HG02943 (cell line): ENCODE measurements around the gene LKAAEAR1.
"Not testable (repeated sequence)": the region's sequence is repeated elsewhere in the genome, so short reads cannot be mapped to it uniquely, and the experiment has no call there.

ENCODE experiments used
- ATAC-seq: cut with Tn5 transposase; IDR thresholded peaks from one replicate; pipeline ENCODE4 v1.9.1; 2021; ENCODE audit warnings: mild to moderate bottlenecking, low read depth, moderate library complexity; ENCODE audit not compliant: unreplicated experiment

The LKAAEAR1 gene

GRCh38 chr20:64083804-64084684 is at the start of gene LKAAEAR1:
LKAAEAR1 (minus strand) TSS chr20:64084398; CDS start chr20:64084219, 179 bp downstream.
- no peak for ATAC-seq

- no peak for ATAC-seq
Measured at GRCh38 chr20:64131406-64131805, 47.2 kb upstream of the LKAAEAR1 start.

- no peak for ATAC-seq
Measured at GRCh38 chr20:64130876-64131275, 46.7 kb upstream of the LKAAEAR1 start.

- no peak for ATAC-seq
Measured at GRCh38 chr20:64130271-64130670, 46.1 kb upstream of the LKAAEAR1 start.

- no peak for ATAC-seq
Measured at GRCh38 chr20:64129146-64129782, 45.1 kb upstream of the LKAAEAR1 start.

- not testable (repeated sequence) for ATAC-seq
Measured at GRCh38 chr20:64123517-64123916, 39.3 kb upstream of the LKAAEAR1 start.

- ATAC-seq: not testable (repeated sequence)
Measured at GRCh38 chr20:64122927-64123326, 38.7 kb upstream of the LKAAEAR1 start.

- no peak for ATAC-seq
Measured at GRCh38 chr20:64121586-64121985, 37.4 kb upstream of the LKAAEAR1 start.

- no peak for ATAC-seq
Measured at GRCh38 chr20:64119681-64120341, 35.6 kb upstream of the LKAAEAR1 start.

- ATAC-seq: no peak
Measured at GRCh38 chr20:64119301-64119680, 35.1 kb upstream of the LKAAEAR1 start.

- not testable (repeated sequence) for ATAC-seq
Measured at GRCh38 chr20:64117432-64117777, 33.2 kb upstream of the LKAAEAR1 start.

GRCh38 chr20:64116541-64117431 is 32.6 kb upstream of the LKAAEAR1 start:
- no peak for ATAC-seq

GRCh38 chr20:64116016-64116415 is 31.8 kb upstream of the LKAAEAR1 start:
- no peak for ATAC-seq

- ATAC-seq: no peak
Measured at GRCh38 chr20:64115171-64115911, 31.1 kb upstream of the LKAAEAR1 start.

- no peak for ATAC-seq
Measured at GRCh38 chr20:64114356-64114971, 30.3 kb upstream of the LKAAEAR1 start.

GRCh38 chr20:64113796-64114355 is 29.7 kb upstream of the LKAAEAR1 start:
- ATAC-seq: no peak

- no peak for ATAC-seq
Measured at GRCh38 chr20:64113444-64113775, 29.2 kb upstream of the LKAAEAR1 start.

GRCh38 chr20:64112691-64113443 is 28.7 kb upstream of the LKAAEAR1 start:
- no peak for ATAC-seq
